Measurements from ENCODE around the gene INPP5E.
A peak's percentile ranks its signal among the peaks of the same experiment; 100 is the strongest.

Gene INPP5E

DNA sequence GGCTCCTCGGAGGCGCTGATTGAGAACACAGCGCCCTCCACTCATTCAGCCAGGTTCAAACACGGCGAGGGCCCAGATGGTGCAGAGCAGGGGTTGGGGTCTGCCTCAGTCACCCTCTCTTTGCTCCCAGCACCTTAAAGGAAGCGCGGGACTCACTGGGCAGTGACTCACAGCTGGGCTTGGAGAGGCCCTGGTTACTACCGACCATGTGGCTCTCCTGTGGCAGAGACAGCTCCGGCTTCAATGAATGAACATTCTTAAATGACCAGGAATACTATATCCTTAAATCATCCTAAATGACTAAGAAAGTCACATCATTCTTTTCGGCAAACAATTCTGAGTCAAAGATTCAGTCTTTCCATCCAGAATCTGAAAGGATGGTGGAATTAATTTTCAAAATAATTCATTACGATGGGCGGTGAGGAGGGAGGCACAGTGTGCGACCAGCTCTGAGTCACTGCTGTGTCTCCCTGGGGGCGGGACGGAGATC, 1.6 kb upstream of the INPP5E start:
- H3K36me3 ChIP-seq = peaks cover 42 to 67% (median 58%) of the 10 kb centered on the region in 3 donors
- TF ChIP-seq, protein P1, sequence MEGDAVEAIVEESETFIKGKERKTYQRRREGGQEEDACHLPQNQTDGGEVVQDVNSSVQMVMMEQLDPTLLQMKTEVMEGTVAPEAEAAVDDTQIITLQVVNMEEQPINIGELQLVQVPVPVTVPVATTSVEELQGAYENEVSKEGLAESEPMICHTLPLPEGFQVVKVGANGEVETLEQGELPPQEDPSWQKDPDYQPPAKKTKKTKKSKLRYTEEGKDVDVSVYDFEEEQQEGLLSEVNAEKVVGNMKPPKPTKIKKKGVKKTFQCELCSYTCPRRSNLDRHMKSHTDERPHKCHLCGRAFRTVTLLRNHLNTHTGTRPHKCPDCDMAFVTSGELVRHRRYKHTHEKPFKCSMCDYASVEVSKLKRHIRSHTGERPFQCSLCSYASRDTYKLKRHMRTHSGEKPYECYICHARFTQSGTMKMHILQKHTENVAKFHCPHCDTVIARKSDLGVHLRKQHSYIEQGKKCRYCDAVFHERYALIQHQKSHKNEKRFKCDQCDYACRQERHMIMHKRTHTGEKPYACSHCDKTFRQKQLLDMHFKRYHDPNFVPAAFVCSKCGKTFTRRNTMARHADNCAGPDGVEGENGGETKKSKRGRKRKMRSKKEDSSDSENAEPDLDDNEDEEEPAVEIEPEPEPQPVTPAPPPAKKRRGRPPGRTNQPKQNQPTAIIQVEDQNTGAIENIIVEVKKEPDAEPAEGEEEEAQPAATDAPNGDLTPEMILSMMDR (IDR thresholded peaks at IDR 0.05) = no peak
- no peak overlapping the region for H3K4me3 ChIP-seq
- no peak overlapping the region for H3K27ac ChIP-seq
- no peaks in the 10 kb centered on the region for H3K9me3 ChIP-seq
- H3K4me1 ChIP-seq = peaks cover 0 to 34% (median 30%) of the 10 kb centered on the region in 4 donors
- DNase-seq = no peak
- H3K27me3 ChIP-seq = no peaks in the 10 kb centered on the region
- intact Hi-C loops (cut with DNase I; ENCODE audit: low total_unique reads) = no loop called here

DNA sequence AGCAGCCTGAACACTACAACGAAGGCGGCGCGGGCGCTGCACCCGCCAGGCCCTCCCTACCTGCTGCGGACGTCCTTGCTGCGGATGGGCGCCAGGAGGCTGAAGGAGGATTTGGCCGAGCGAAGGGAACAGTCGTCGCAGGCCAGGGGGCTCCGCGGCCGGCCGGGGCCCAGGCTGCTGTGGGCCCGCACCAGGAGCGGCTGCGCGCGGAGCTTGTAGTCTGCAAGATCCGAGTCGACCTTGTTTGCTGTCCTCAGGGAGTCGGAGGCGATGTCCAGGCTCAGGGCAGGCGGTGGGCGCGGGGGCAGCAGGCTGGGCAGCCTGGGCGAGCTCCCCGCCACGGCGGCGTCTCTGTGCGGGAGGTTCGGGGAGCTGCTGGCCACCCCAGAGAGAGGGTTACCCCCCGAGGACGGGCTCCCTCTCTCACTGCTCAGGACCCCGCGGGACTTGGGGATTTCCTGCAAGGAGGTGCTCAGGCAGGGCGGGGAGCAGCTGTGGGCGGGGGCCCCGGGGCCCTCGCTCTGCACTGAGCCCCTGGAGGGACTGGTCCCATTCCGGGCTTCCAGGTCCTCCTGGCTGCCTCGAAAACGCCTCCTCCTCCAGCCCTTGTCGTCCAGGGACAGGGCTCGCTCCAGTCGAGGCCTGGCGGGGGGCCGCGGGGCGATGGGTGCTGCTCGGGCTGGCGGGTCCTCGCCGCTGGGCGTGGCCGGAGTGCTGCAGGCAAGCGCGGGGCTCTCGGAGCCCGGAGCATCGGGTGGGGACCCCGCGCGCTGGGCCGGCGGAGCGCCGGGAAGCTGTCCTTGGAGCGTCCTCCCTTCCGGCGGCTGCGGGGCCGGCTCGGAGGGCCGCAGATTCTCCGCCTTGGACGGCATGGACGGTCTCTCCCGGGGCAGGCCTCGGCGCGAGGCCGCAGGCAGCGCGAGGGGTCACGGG, 831 bp downstream of the INPP5E start:
- TF ChIP-seq, protein P1 (IDR thresholded peaks at IDR 0.05) = no peak
- no peaks in the 10 kb centered on the region for H3K27me3 ChIP-seq
- no peak for DNase-seq
- H3K36me3 ChIP-seq = peaks cover 27 to 63% (median 34%) of the 10 kb centered on the region in 3 donors
- no peaks in the 10 kb centered on the region for H3K9me3 ChIP-seq
- peaks cover 0 to 35% (median 30%) of the 10 kb centered on the region in 4 donors for H3K4me1 ChIP-seq
- intact Hi-C loops (cut with DNase I; ENCODE audit: low total_unique reads) = no loop called here
- peak overlapping the region; percentile 68 to 69 for H3K27ac ChIP-seq
- H3K4me3 ChIP-seq = peak overlapping the region; percentile 74 to 95

DNA sequence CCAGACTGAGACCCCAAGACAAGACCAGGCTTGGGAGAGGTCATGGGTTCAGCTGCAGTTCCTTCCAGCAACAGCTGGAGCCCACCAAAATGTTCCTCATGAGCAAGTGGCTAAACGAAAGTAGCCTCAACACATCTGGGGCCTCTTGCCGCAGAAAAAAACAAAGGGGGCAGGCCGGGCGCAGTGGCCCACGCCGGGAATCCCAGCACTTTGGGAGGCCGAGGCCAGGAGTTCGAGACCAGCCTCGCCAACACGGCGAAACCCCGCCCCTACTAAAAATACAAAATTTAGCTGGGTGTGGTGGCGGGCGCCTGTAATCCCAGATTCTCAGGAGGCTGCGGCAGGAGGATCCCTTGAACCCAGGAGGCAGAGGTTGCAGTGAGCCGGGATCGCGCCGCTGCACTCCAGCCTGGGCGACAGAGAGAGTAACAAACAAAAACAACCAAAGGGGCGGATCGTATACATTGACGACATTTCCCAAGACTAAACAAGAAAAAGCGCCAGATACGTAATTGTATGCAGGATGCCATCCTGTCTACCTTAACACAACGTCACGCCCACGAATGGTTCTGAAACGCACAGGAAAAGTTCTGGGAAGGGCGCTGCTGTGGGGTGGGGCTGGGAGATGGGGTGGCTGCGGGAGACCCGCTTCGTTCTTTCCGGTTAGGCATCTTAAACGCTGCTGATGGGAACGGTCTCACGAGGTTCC, 1.7 kb downstream of the INPP5E start:
- peak overlapping the region; percentile 74 to 95 for H3K4me3 ChIP-seq
- H3K27me3 ChIP-seq = no peaks in the 10 kb centered on the region
- peaks cover 0 to 35% (median 30%) of the 10 kb centered on the region in 4 donors for H3K4me1 ChIP-seq
- peaks cover 20 to 63% (median 30%) of the 10 kb centered on the region in 3 donors for H3K36me3 ChIP-seq
- peak overlapping the region in 1 of 2 donors; percentile 68 for H3K27ac ChIP-seq
- H3K9me3 ChIP-seq = no peaks in the 10 kb centered on the region
- DNase-seq = no peak
- TF ChIP-seq, protein P1 (IDR thresholded peaks at IDR 0.05) = no peak
- intact Hi-C loops (cut with DNase I; ENCODE audit: low total_unique reads) = no loop called here

DNA sequence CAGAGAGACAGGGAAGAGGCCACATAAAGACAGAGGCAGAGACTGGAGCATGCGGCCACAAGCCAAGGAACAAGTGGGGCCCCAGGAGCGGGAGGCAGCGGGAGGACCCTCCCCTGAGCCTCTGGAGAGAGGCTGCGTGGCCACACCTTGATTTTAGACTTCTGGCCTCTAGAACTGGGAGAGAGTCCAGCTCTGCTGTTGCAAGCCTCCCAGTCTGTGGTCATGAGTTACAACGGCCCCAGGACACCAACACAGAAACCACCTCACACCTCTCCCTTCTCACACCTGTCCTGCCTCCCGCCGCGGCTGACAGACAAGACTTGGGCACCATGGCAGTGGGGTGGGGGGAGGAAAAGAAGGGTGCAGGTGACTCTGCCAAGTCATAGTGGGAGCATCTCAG, 2.2 kb downstream of the INPP5E start:
- intact Hi-C loops (cut with DNase I; ENCODE audit: low total_unique reads) = no loop called here
- TF ChIP-seq, protein P1 (IDR thresholded peaks at IDR 0.05) = no peak
- Histone ChIP-seq H3K4me3 (peak overlapping the region in 1 of 2 donors; percentile 95), H3K27me3 (no peaks in the 10 kb centered on the region), H3K9me3 (no peaks in the 10 kb centered on the region), H3K4me1 (peaks cover 0 to 35% (median 30%) of the 10 kb centered on the region in 4 donors), H3K27ac (no peak overlapping the region), H3K36me3 (peaks cover 15 to 63% (median 30%) of the 10 kb centered on the region in 3 donors)
- no peak for DNase-seq

DNA sequence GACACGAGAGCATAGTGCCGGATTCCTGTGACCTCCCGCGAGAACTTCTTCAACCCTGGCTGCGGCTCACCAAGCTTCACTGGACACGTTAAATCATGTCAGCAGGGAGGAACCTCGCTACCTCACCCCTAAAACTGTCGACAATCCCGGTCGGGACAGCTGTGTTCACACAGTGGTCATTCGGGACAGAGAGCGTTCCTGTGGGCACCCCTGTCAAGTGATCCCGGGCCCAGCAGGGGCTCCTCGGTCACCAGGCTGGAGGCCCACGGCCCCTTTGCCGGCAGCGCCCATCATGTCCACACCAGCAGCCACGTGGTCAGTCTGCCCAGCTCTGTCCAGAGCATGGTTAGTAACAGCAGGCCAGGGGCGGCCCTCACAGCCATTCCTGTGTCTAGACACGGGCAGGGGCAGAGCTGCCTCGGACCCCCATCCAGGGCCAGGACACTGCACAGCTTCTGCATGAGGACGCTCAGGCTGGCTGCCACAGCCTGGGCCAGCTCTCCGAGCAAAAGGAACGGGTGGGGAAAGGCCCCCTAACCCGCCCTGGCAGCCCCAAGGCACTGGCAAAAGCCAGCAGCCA, 3.5 kb downstream of the INPP5E start:
- no peak overlapping the region for H3K27ac ChIP-seq
- no peaks in the 10 kb centered on the region for H3K27me3 ChIP-seq
- H3K36me3 ChIP-seq = peaks cover 3 to 57% (median 25%) of the 10 kb centered on the region in 3 donors
- H3K9me3 ChIP-seq = no peaks in the 10 kb centered on the region
- TF ChIP-seq, protein P1 (IDR thresholded peaks at IDR 0.05) = no peak
- DNase-seq = no peak
- peaks cover 0 to 35% (median 30%) of the 10 kb centered on the region in 4 donors for H3K4me1 ChIP-seq
- intact Hi-C loops (cut with DNase I; ENCODE audit: low total_unique reads) = no loop called here
- no peak overlapping the region for H3K4me3 ChIP-seq
